GM12878 (cell line): ENCODE data around the gene TMEM131L. TPM values are rescaled to one million over a fixed set of nuclear protein-coding genes. Genes with fewer than 3 reads are reported as not detected.
A peak's percentile ranks its signal among the peaks of the same experiment; 100 is the strongest.

Source experiments
- ATAC-seq: fragments of 200-7000 bp; cut with Tn5 transposase; 3 replicates; pipeline ENCODE4 v1.9.1; 2020; ENCODE audit warnings: mild to moderate bottlenecking, moderate library complexity
- BruUV-seq: library from RNA; stranded (reverse); fragments of 400-500 nt; replicated peaks from 2 replicates; lab custom pipeline; 2021; lab: Mats Ljungman, UMichigan
- CTCF ChIA-PET: fragments of 300-600 bp; sonication (Branson Sonifier 250); formaldehyde crosslinking; extraction: SDS; loops from one replicate; lab custom pipeline; 2021; ENCODE audit warnings: inconsistent platforms; lab: Yijun Ruan, JAX
- POLR2A ChIA-PET: fragments of 350-600 bp; formaldehyde crosslinking; extraction: SDS; loops from one replicate; lab custom pipeline; 2021; ENCODE audit warnings: inconsistent platforms; lab: Charles Lee
- RAD21 ChIA-PET: fragments of 300-600 bp; sonication (Branson Sonifier 250); formaldehyde crosslinking; loops from one replicate; lab custom pipeline; 2023; ENCODE audit warnings: antibody characterized with exemption; ENCODE audit not compliant: unreplicated experiment; lab: Charles Lee
- SMC1A ChIA-PET: fragments of 300-600 bp; sonication (Branson Sonifier 250); formaldehyde crosslinking; loops from one replicate; lab custom pipeline; 2023; ENCODE audit not compliant: unreplicated experiment, uncharacterized antibody; lab: Charles Lee
- DNase-seq: peaks from one replicate; pipeline ENCODE4 v3.0.0-alpha.2; 2011; ENCODE audit warnings: low read depth, low spot score
- FAIRE-seq: peaks from 3 replicates; lab custom pipeline; 2011; peaks lifted over from hg19 to GRCh38; lab: Jason Lieb, UNC
- H2AFZ ChIP-seq: 2 replicates; pipeline ENCODE4 v1.6.0; 2011; ENCODE audit warnings: low read depth, low read length, control low read depth; ENCODE audit not compliant: control insufficient read depth
- H3K27ac ChIP-seq: 2 replicates; pipeline ENCODE4 v1.5.1; 2011; ENCODE audit warnings: control low read depth; ENCODE audit not compliant: control insufficient read depth, insufficient read depth
- H3K27me3 ChIP-seq, 2 experiments: replicated peaks in 1 of 2; 2 replicates each; pipeline versions ENCODE4 v1.6.0 to v1.6.1; 2011; ENCODE audit warnings: low read length in 1 of 2; ENCODE audit not compliant: control insufficient read depth in 2 of 2, insufficient read depth in 2 of 2
- H3K36me3 ChIP-seq, 2 experiments: 2 replicates each; pipeline ENCODE4 v1.5.1; 2011; ENCODE audit warnings: low read length in 1 of 2; ENCODE audit not compliant: control insufficient read depth in 2 of 2, insufficient read depth in 2 of 2
- H3K4me1 ChIP-seq: 2 replicates; pipeline ENCODE4 v1.6.1; 2011; ENCODE audit warnings: mild to moderate bottlenecking, low read length, moderate library complexity, mixed read lengths; ENCODE audit not compliant: control insufficient read depth, insufficient read depth
- H3K4me2 ChIP-seq: 2 replicates; pipeline ENCODE4 v1.6.0; 2011; ENCODE audit warnings: control low read depth; ENCODE audit not compliant: control insufficient read depth, insufficient read depth
- H3K4me3 ChIP-seq: fragments of 200-600 bp; sonication (generic); 2 replicates; pipeline ENCODE4 v1.5.1; 2016
- H3K79me2 ChIP-seq: 2 replicates; pipeline ENCODE4 v1.6.0; 2011; ENCODE audit warnings: low read length; ENCODE audit not compliant: control insufficient read depth, insufficient read depth
- H3K9ac ChIP-seq: 2 replicates; pipeline ENCODE4 v1.8.0; 2011; ENCODE audit warnings: low read length, control low read depth, mixed read lengths; ENCODE audit not compliant: control insufficient read depth, insufficient read depth
- H3K9me3 ChIP-seq: replicated peaks from 3 replicates; pipeline ENCODE4 v1.5.1; 2011; ENCODE audit warnings: mild to moderate bottlenecking, low read length; ENCODE audit not compliant: control insufficient read depth, insufficient read depth
- H4K20me1 ChIP-seq: 2 replicates; pipeline ENCODE4 v1.6.0; 2011; ENCODE audit not compliant: control insufficient read depth, insufficient read depth
- ASH2L ChIP-seq: fragments of 300-600, 200-600 bp; sonication (generic); IDR thresholded peaks from 2 replicates; pipeline ENCODE4 v1.6.1; 2017; ENCODE audit warnings: low read depth, mild to moderate bottlenecking, borderline replicate concordance
- BACH1 ChIP-seq: fragments of 450-650 bp; IDR thresholded peaks from 2 replicates; pipeline ENCODE4 v1.6.1; 2017; ENCODE audit warnings: mild to moderate bottlenecking, borderline replicate concordance
- BHLHE40 ChIP-seq, 2 experiments: fragments of 450-650 bp in 1 of 2; IDR thresholded peaks; 2 replicates each; pipeline ENCODE4 v1.6.1; 2011 to 2017; ENCODE audit warnings: low read depth in 2 of 2, borderline replicate concordance in 1 of 2, improper control_type of control experiment in 1 of 2, low read length in 1 of 2, mild to moderate bottlenecking in 1 of 2
- CUX1 ChIP-seq: IDR thresholded peaks from 2 replicates; pipeline ENCODE4 v1.6.1; 2012; ENCODE audit warnings: improper control_type of control experiment, low read depth, low read length; ENCODE audit not compliant: insufficient replicate concordance
- DPF2 ChIP-seq: fragments of 450-650 bp; IDR thresholded peaks from 2 replicates; pipeline ENCODE4 v1.6.1; 2017; ENCODE audit warnings: mild to moderate bottlenecking
- IKZF1 ChIP-seq: fragments of 450-650 bp; conservative IDR thresholded peaks from 2 replicates; pipeline ENCODE4 v1.6.1; 2017; ENCODE audit warnings: antibody characterized with exemption, mild to moderate bottlenecking
- KDM1A ChIP-seq: fragments of 200-600 bp; sonication (generic); IDR thresholded peaks from 2 replicates; pipeline ENCODE4 v1.6.1; 2016; ENCODE audit warnings: borderline replicate concordance
- MEF2B ChIP-seq: fragments of 450-650 bp; IDR thresholded peaks from 2 replicates; pipeline ENCODE4 v1.6.1; 2018; ENCODE audit warnings: mild to moderate bottlenecking, moderate library complexity; ENCODE audit not compliant: partially characterized antibody, poor library complexity, severe bottlenecking
- MXI1 ChIP-seq: fragments of 150-350 bp; IDR thresholded peaks from 2 replicates; pipeline ENCODE4 v1.6.1; 2011; ENCODE audit warnings: low read depth, mild to moderate bottlenecking, inconsistent platforms, low read length, improper control_type of control experiment
- PML ChIP-seq: IDR thresholded peaks from 2 replicates; pipeline ENCODE4 v1.6.1; 2012; ENCODE audit warnings: low read length, inconsistent platforms
- RB1 ChIP-seq: fragments of 450-650 bp; formaldehyde crosslinking; IDR thresholded peaks from 2 replicates; pipeline ENCODE4 v1.6.1; 2017; ENCODE audit warnings: mild to moderate bottlenecking, borderline replicate concordance
- SKIL ChIP-seq: fragments of 450-650 bp; IDR thresholded peaks from 2 replicates; pipeline ENCODE4 v1.6.1; 2017; ENCODE audit warnings: mild to moderate bottlenecking, low read depth, inconsistent platforms; ENCODE audit not compliant: poor library complexity, severe bottlenecking
- STAT3 ChIP-seq: IDR thresholded peaks from 2 replicates; pipeline ENCODE4 v1.6.1; 2011; ENCODE audit warnings: low read depth, low read length, improper control_type of control experiment
- YBX1 ChIP-seq: fragments of 450-650 bp; IDR thresholded peaks from 2 replicates; pipeline ENCODE4 v1.6.1; 2016; ENCODE audit warnings: antibody characterized with exemption
- WGBS: methylation state at CpG from one replicate; pipeline ENCODE4 v1.1.6; 2016; ENCODE audit warnings: low lambda C conversion rate; ENCODE audit not compliant: insufficient replicate concordance, insufficient coverage; ENCODE audit errors: missing lambda C conversion rate; 5-methylcytosine and 5-hydroxymethylcytosine counted together
- in situ Hi-C: fragments of 300-500 bp; cut with MboI; formaldehyde crosslinking; loops from 9 replicates; pipeline ENCODE4 v1.14.3; 2018; ENCODE audit warnings: mixed read lengths
- intact Hi-C: fragments of 100-400 bp; cut with micrococcal nuclease; formaldehyde crosslinking; loops from one replicate; pipeline ENCODE4 v1.14.2; 2022; ENCODE audit not compliant: unreplicated experiment
- polyA plus RNA-seq, 11 experiments: library from polyadenylated mRNA; depleted of rRNA in 4 of 11; unstranded in 6 of 11; stranded (reverse) in 5 of 11; fragments of >200 nt; fragmentation: Nextera tagmentation in 4 of 11; fragmentation: Illumina TruSeq in 1 of 11; extraction: Ambion mirVana in 4 of 11; extraction: Trizol in 1 of 11; gene quantifications; 1 replicate in 1 of 11; 2 replicates in 10 of 11; pipeline versions ENCODE4 v1.2.1 to v1.2.3, GENCODE V29; 2011 to 2016; ENCODE audit warnings: inconsistent platforms in 2 of 11, missing spikeins in 2 of 11, low read depth in 1 of 11
- total RNA-seq, 4 experiments: library from RNA; depleted of rRNA in 3 of 4; stranded (reverse); fragments of >200 nt in 3 of 4; fragmentation: Illumina TruSeq in 1 of 4; extraction: Trizol in 1 of 4; gene quantifications; 2 replicates each; pipeline versions ENCODE4 v1.2.1 to v1.2.3, GENCODE V29; 2013 to 2021

Gene TMEM131L
- total and polyA plus RNA-seq, 10 of the 15 experiments (the other 5 are each of a cell fraction or from before 2014, with no cell fraction given): 8.5 to 101 (median 74.4) TPM

- TF ChIP-seq RB1: 0 out of 2 replicates have a peak, but pooled peaks have one; percentile 23
- TF ChIP-seq ASH2L: peak; percentile 85; the same call in 1 of the 2 replicates
- TF ChIP-seq STAT3: peak; percentile 63; the same call in 1 of the 2 replicates
- peak; percentile 92 for TF ChIP-seq SKIL
- TF ChIP-seq KDM1A: no peak
- TF ChIP-seq, all 136 proteins: peak for 82
Measured at GRCh38 chr4:153432965-153433753, 33.0 kb upstream of the TMEM131L start (continued).

- ATAC-seq: peak; percentile 27
- CTCF ChIA-PET: interaction anchor here (0.6 to 5.8 kb wide), 23 partner anchors 12 to 218 kb away, joined by 3 to 55 read pairs (median 7); partner anchors contain the start of genes MND1 and TMEM131L
- SMC1A ChIA-PET: interaction anchor here (1.0 to 3.8 kb wide), 22 partner anchors 12 to 216 kb away, joined by 3 to 48 read pairs (median 6); partner anchors contain the start of gene TMEM131L
- POLR2A ChIA-PET: interaction anchor here (0.6 to 3.4 kb wide), 9 partner anchors 32 to 138 kb away, joined by 3 to 16 read pairs (median 4); partner anchors contain the start of gene TMEM131L
- RAD21 ChIA-PET: interaction anchor here (1.0 to 4.9 kb wide), 19 partner anchors 27 to 210 kb away, joined by 3 to 81 read pairs (median 10); partner anchors contain the start of gene TMEM131L
- no peaks in the 10 kb centered on the region for H4K20me1 ChIP-seq
- H3K4me3 ChIP-seq: peak overlapping the region; percentile 51
- H3K9me3 ChIP-seq: no peaks in the 10 kb centered on the region
- peak overlapping the region; percentile 49 for H2AFZ ChIP-seq
- peak overlapping the region; percentile 84 for H3K27ac ChIP-seq
- no peaks in the 10 kb centered on the region for H3K27me3 ChIP-seq
- H3K36me3 ChIP-seq: no peaks in the 10 kb centered on the region
- H3K79me2 ChIP-seq: peaks cover 8% of the 10 kb centered on the region
- BruUV-seq: TSS peak; percentile 57
- WGBS: 2% methylated on average over 3 of the region's 3 CpGs
- DNase-seq: no peak
- intact Hi-C loops: loop anchor here (1.0 to 2.0 kb wide), 6 partner anchors 35 to 209 kb away; no protein-coding TSS in a partner anchor
- H3K4me1 ChIP-seq: peaks cover 35% of the 10 kb centered on the region
- no peak for FAIRE-seq
- peak overlapping the region; percentile 96 for H3K4me2 ChIP-seq
- in situ Hi-C loops: no loop called here
- peak overlapping the region; percentile 55 for H3K9ac ChIP-seq
- TF ChIP-seq PML (no peak), BHLHE40 (IDR thresholded peaks at IDR 0.05; ENCODE audit: borderline replicate concordance in 1 of 2, low read depth in 2 of 2, low read length in 1 of 2) (peak in 1 of 2 experiments; percentile 18; a peak in 1 of 4 replicates), MEF2B (peak; percentile 6), IKZF1 (0 out of 2 replicates have a peak, but pooled peaks have one; percentile 0), DPF2 (0 out of 2 replicates have a peak, but pooled peaks have one; percentile 4), CUX1 (no peak), MXI1 (no peak), YBX1 (no peak), BACH1 (0 out of 2 replicates have a peak, but pooled peaks have one; percentile 30)
Measured at GRCh38 chr4:153433754-153434105, 32.4 kb upstream of the TMEM131L start.
